IPS DF 6.9 (cell line): ENCODE data around the gene CAPN8.

Experiments used
- DNase-seq: peaks from one replicate; pipeline ENCODE4 v3.0.0-alpha.2; 2013; ENCODE audit warnings: low read depth, low spot score
- H3K27ac ChIP-seq: one replicate; pipeline ENCODE4 v1.5.1; 2013; ENCODE audit warnings: low read length, control low read depth
- H3K27me3 ChIP-seq: 2 replicates; pipeline ENCODE4 v1.6.1; 2013; ENCODE audit warnings: mild to moderate bottlenecking, low read length; ENCODE audit not compliant: control insufficient read depth, insufficient read depth
- H3K36me3 ChIP-seq: 2 replicates; pipeline ENCODE4 v1.6.1; 2013; ENCODE audit warnings: low read length; ENCODE audit not compliant: control insufficient read depth, insufficient read depth
- H3K4me1 ChIP-seq: 2 replicates; pipeline ENCODE4 v1.6.1; 2013; ENCODE audit warnings: low read length; ENCODE audit not compliant: control insufficient read depth, insufficient read depth
- H3K4me3 ChIP-seq: 2 replicates; pipeline ENCODE4 v1.5.1; 2013; ENCODE audit warnings: mild to moderate bottlenecking, low read length
- H3K9me3 ChIP-seq: 2 replicates; pipeline ENCODE4 v1.6.1; 2013; ENCODE audit warnings: low read length, inconsistent platforms; ENCODE audit not compliant: control insufficient read depth, insufficient read depth
- WGBS: extraction: QIAGEN DNeasy Blood & Tissue Kit; methylation state at CpG from one replicate; pipeline ENCODE4 v1.1.7; 2013; ENCODE audit warnings: mixed read lengths, missing lambda C conversion rate; ENCODE audit not compliant: insufficient read length, insufficient coverage; 5-methylcytosine and 5-hydroxymethylcytosine counted together

The CAPN8 gene

GRCh38 chr1:223514644-223515043 lies 150.9 kb downstream of the CAPN8 start:
- Histone ChIP-seq H3K36me3 (no peaks in the 10 kb centered on the region), H3K27me3 (no peaks in the 10 kb centered on the region), H3K27ac (no peak overlapping the region), H3K4me3 (no peak overlapping the region), H3K9me3 (no peaks in the 10 kb centered on the region), H3K4me1 (0 out of 2 replicates have a peak, but pooled peaks cover 3% of the 10 kb centered on the region)
- WGBS = no CpG with 5 or more reads among the region's 2 CpGs
- no peak for DNase-seq

GRCh38 chr1:223513309-223513708 lies 152.2 kb downstream of the CAPN8 start:
- H3K4me3 ChIP-seq = no peak overlapping the region
- no peak overlapping the region for H3K27ac ChIP-seq
- 0 out of 2 replicates have a peak, but pooled peaks cover 3% of the 10 kb centered on the region for H3K4me1 ChIP-seq
- H3K9me3 ChIP-seq = no peaks in the 10 kb centered on the region
- H3K27me3 ChIP-seq = no peaks in the 10 kb centered on the region
- no peak for DNase-seq
- no peaks in the 10 kb centered on the region for H3K36me3 ChIP-seq
- WGBS = no CpG with 5 or more reads among the region's 4 CpGs

GRCh38 chr1:223512057-223512456 lies 153.4 kb downstream of the CAPN8 start:
- WGBS = no CpG with 5 or more reads among the region's 6 CpGs
- Histone ChIP-seq H3K9me3 (no peaks in the 10 kb centered on the region), H3K4me1 (0 out of 2 replicates have a peak, but pooled peaks cover 3% of the 10 kb centered on the region), H3K27me3 (no peaks in the 10 kb centered on the region), H3K36me3 (no peaks in the 10 kb centered on the region), H3K27ac (no peak overlapping the region), H3K4me3 (no peak overlapping the region)
- DNase-seq = no peak

- WGBS = no CpG with 5 or more reads among the region's 7 CpGs
- H3K4me1 ChIP-seq = no peaks in the 10 kb centered on the region
- no peaks in the 10 kb centered on the region for H3K27me3 ChIP-seq
- H3K36me3 ChIP-seq = no peaks in the 10 kb centered on the region
- H3K9me3 ChIP-seq = no peaks in the 10 kb centered on the region
- no peak overlapping the region for H3K4me3 ChIP-seq
- H3K27ac ChIP-seq = no peak overlapping the region
- DNase-seq = no peak
Observed at GRCh38 chr1:223508796-223509195, 156.7 kb downstream of the CAPN8 start.

GRCh38 chr1:223504741-223505140 lies 160.8 kb downstream of the CAPN8 start:
- Histone ChIP-seq H3K4me3 (no peak overlapping the region), H3K9me3 (no peaks in the 10 kb centered on the region), H3K27me3 (no peaks in the 10 kb centered on the region), H3K27ac (no peak overlapping the region), H3K4me1 (no peaks in the 10 kb centered on the region), H3K36me3 (no peaks in the 10 kb centered on the region)
- WGBS = no CpG with 5 or more reads among the region's 4 CpGs
- no peak for DNase-seq

GRCh38 chr1:223503348-223503747 lies 162.2 kb downstream of the CAPN8 start:
- Histone ChIP-seq H3K4me1 (no peaks in the 10 kb centered on the region), H3K4me3 (no peak overlapping the region), H3K27ac (no peak overlapping the region), H3K9me3 (no peaks in the 10 kb centered on the region), H3K27me3 (no peaks in the 10 kb centered on the region), H3K36me3 (no peaks in the 10 kb centered on the region)
- no CpG with 5 or more reads among the region's 4 CpGs for WGBS
- DNase-seq = no peak

- no peak overlapping the region for H3K27ac ChIP-seq
- no peaks in the 10 kb centered on the region for H3K4me1 ChIP-seq
- H3K4me3 ChIP-seq = no peak overlapping the region
- H3K27me3 ChIP-seq = no peaks in the 10 kb centered on the region
- DNase-seq = no peak
- no peaks in the 10 kb centered on the region for H3K36me3 ChIP-seq
- WGBS = 100% methylated on average over 1 of the region's 11 CpGs
- H3K9me3 ChIP-seq = no peaks in the 10 kb centered on the region
Observed at GRCh38 chr1:223500560-223501425, 164.7 kb downstream of the CAPN8 start.

- no CpG with 5 or more reads among the region's 6 CpGs for WGBS
- Histone ChIP-seq H3K9me3 (no peaks in the 10 kb centered on the region), H3K27me3 (no peaks in the 10 kb centered on the region), H3K27ac (no peak overlapping the region), H3K36me3 (no peaks in the 10 kb centered on the region), H3K4me3 (no peak overlapping the region), H3K4me1 (no peaks in the 10 kb centered on the region)
- DNase-seq = no peak
Observed at GRCh38 chr1:223496883-223497282, 168.6 kb downstream of the CAPN8 start.

- no peaks in the 10 kb centered on the region for H3K27me3 ChIP-seq
- H3K9me3 ChIP-seq = no peaks in the 10 kb centered on the region
- H3K4me3 ChIP-seq = no peak overlapping the region
- WGBS = no CpG with 5 or more reads among the region's 11 CpGs
- no peak for DNase-seq
- no peaks in the 10 kb centered on the region for H3K36me3 ChIP-seq
- H3K4me1 ChIP-seq = no peaks in the 10 kb centered on the region
- H3K27ac ChIP-seq = no peak overlapping the region
Observed at GRCh38 chr1:223494926-223495645, 170.4 kb downstream of the CAPN8 start.

GRCh38 chr1:223492044-223492443 lies 173.5 kb downstream of the CAPN8 start:
- DNase-seq = no peak
- H3K9me3 ChIP-seq = no peaks in the 10 kb centered on the region
- H3K27ac ChIP-seq = no peak overlapping the region
- WGBS = no CpG with 5 or more reads among the region's 7 CpGs
- no peaks in the 10 kb centered on the region for H3K27me3 ChIP-seq
- H3K4me1 ChIP-seq = 0 out of 2 replicates have a peak, but pooled peaks cover 1% of the 10 kb centered on the region
- H3K4me3 ChIP-seq = no peak overlapping the region
- H3K36me3 ChIP-seq = no peaks in the 10 kb centered on the region
